GM12878 (cell line): ENCODE measurements around the gene MUC12. TPM values are rescaled to one million over a fixed set of nuclear protein-coding genes. Genes with fewer than 3 reads are reported as not detected.
"Not testable (repeated sequence)": the region's sequence is repeated elsewhere in the genome, so short reads cannot be mapped to it uniquely, and the experiment has no call there.

ENCODE experiments used
- ATAC-seq: fragments of 200-7000 bp; cut with Tn5 transposase; 3 replicates; pipeline ENCODE4 v1.9.1; 2020; ENCODE audit warnings: mild to moderate bottlenecking, moderate library complexity
- BruUV-seq: library from RNA; stranded (reverse); fragments of 400-500 nt; replicated peaks from 2 replicates; lab custom pipeline; 2021; lab: Mats Ljungman, UMichigan
- CTCF ChIA-PET: fragments of 300-600 bp; sonication (Branson Sonifier 250); formaldehyde crosslinking; extraction: SDS; loops from one replicate; lab custom pipeline; 2021; ENCODE audit warnings: inconsistent platforms; lab: Yijun Ruan, JAX
- POLR2A ChIA-PET: fragments of 350-600 bp; formaldehyde crosslinking; extraction: SDS; loops from one replicate; lab custom pipeline; 2021; ENCODE audit warnings: inconsistent platforms; lab: Charles Lee
- RAD21 ChIA-PET: fragments of 300-600 bp; sonication (Branson Sonifier 250); formaldehyde crosslinking; loops from one replicate; lab custom pipeline; 2023; ENCODE audit warnings: antibody characterized with exemption; ENCODE audit not compliant: unreplicated experiment; lab: Charles Lee
- SMC1A ChIA-PET: fragments of 300-600 bp; sonication (Branson Sonifier 250); formaldehyde crosslinking; loops from one replicate; lab custom pipeline; 2023; ENCODE audit not compliant: unreplicated experiment, uncharacterized antibody; lab: Charles Lee
- DNase-seq: peaks from one replicate; pipeline ENCODE4 v3.0.0-alpha.2; 2011; ENCODE audit warnings: low read depth, low spot score
- FAIRE-seq: peaks from 3 replicates; lab custom pipeline; 2011; peaks lifted over from hg19 to GRCh38; lab: Jason Lieb, UNC
- H2AFZ ChIP-seq: 2 replicates; pipeline ENCODE4 v1.6.0; 2011; ENCODE audit warnings: low read depth, low read length, control low read depth; ENCODE audit not compliant: control insufficient read depth
- H3K27ac ChIP-seq: 2 replicates; pipeline ENCODE4 v1.5.1; 2011; ENCODE audit warnings: control low read depth; ENCODE audit not compliant: control insufficient read depth, insufficient read depth
- H3K27me3 ChIP-seq, 2 experiments: replicated peaks in 1 of 2; 2 replicates each; pipeline versions ENCODE4 v1.6.0 to v1.6.1; 2011; ENCODE audit warnings: low read length in 1 of 2; ENCODE audit not compliant: control insufficient read depth in 2 of 2, insufficient read depth in 2 of 2
- H3K36me3 ChIP-seq, 2 experiments: 2 replicates each; pipeline ENCODE4 v1.5.1; 2011; ENCODE audit warnings: low read length in 1 of 2; ENCODE audit not compliant: control insufficient read depth in 2 of 2, insufficient read depth in 2 of 2
- H3K4me1 ChIP-seq: 2 replicates; pipeline ENCODE4 v1.6.1; 2011; ENCODE audit warnings: mild to moderate bottlenecking, low read length, moderate library complexity, mixed read lengths; ENCODE audit not compliant: control insufficient read depth, insufficient read depth
- H3K4me2 ChIP-seq: 2 replicates; pipeline ENCODE4 v1.6.0; 2011; ENCODE audit warnings: control low read depth; ENCODE audit not compliant: control insufficient read depth, insufficient read depth
- H3K4me3 ChIP-seq: fragments of 200-600 bp; sonication (generic); 2 replicates; pipeline ENCODE4 v1.5.1; 2016
- H3K79me2 ChIP-seq: 2 replicates; pipeline ENCODE4 v1.6.0; 2011; ENCODE audit warnings: low read length; ENCODE audit not compliant: control insufficient read depth, insufficient read depth
- H3K9ac ChIP-seq: 2 replicates; pipeline ENCODE4 v1.8.0; 2011; ENCODE audit warnings: low read length, control low read depth, mixed read lengths; ENCODE audit not compliant: control insufficient read depth, insufficient read depth
- H3K9me3 ChIP-seq: replicated peaks from 3 replicates; pipeline ENCODE4 v1.5.1; 2011; ENCODE audit warnings: mild to moderate bottlenecking, low read length; ENCODE audit not compliant: control insufficient read depth, insufficient read depth
- H4K20me1 ChIP-seq: 2 replicates; pipeline ENCODE4 v1.6.0; 2011; ENCODE audit not compliant: control insufficient read depth, insufficient read depth
- WGBS: methylation state at CpG from one replicate; pipeline ENCODE4 v1.1.6; 2016; ENCODE audit warnings: low lambda C conversion rate; ENCODE audit not compliant: insufficient replicate concordance, insufficient coverage; ENCODE audit errors: missing lambda C conversion rate; 5-methylcytosine and 5-hydroxymethylcytosine counted together
- in situ Hi-C: fragments of 300-500 bp; cut with MboI; formaldehyde crosslinking; loops from 9 replicates; pipeline ENCODE4 v1.14.3; 2018; ENCODE audit warnings: mixed read lengths
- intact Hi-C: fragments of 100-400 bp; cut with micrococcal nuclease; formaldehyde crosslinking; loops from one replicate; pipeline ENCODE4 v1.14.2; 2022; ENCODE audit not compliant: unreplicated experiment
- polyA plus RNA-seq, 11 experiments: library from polyadenylated mRNA; depleted of rRNA in 4 of 11; unstranded in 6 of 11; stranded (reverse) in 5 of 11; fragments of >200 nt; fragmentation: Nextera tagmentation in 4 of 11; fragmentation: Illumina TruSeq in 1 of 11; extraction: Ambion mirVana in 4 of 11; extraction: Trizol in 1 of 11; gene quantifications; 1 replicate in 1 of 11; 2 replicates in 10 of 11; pipeline versions ENCODE4 v1.2.1 to v1.2.3, GENCODE V29; 2011 to 2016; ENCODE audit warnings: inconsistent platforms in 2 of 11, missing spikeins in 2 of 11, low read depth in 1 of 11
- total RNA-seq, 4 experiments: library from RNA; depleted of rRNA in 3 of 4; stranded (reverse); fragments of >200 nt in 3 of 4; fragmentation: Illumina TruSeq in 1 of 4; extraction: Trizol in 1 of 4; gene quantifications; 2 replicates each; pipeline versions ENCODE4 v1.2.1 to v1.2.3, GENCODE V29; 2013 to 2021

Gene MUC12
- total and polyA plus RNA-seq, 10 of the 15 experiments (the other 5 are each of a cell fraction or from before 2014, with no cell fraction given): 1.7 to 4.5 (median 2.6) TPM

- in situ Hi-C loops, intact Hi-C loops, H2AFZ ChIP-seq, H3K4me3 ChIP-seq, H3K36me3 ChIP-seq, H3K9me3 ChIP-seq, CTCF ChIA-PET, H3K27me3 ChIP-seq, RAD21 ChIA-PET, H3K9ac ChIP-seq, FAIRE-seq, H4K20me1 ChIP-seq, H3K79me2 ChIP-seq, SMC1A ChIA-PET, BruUV-seq, H3K4me1 ChIP-seq, H3K4me2 ChIP-seq, POLR2A ChIA-PET, DNase-seq, H3K27ac ChIP-seq, ATAC-seq: not testable (repeated sequence)
- no CpG with 5 or more reads among the region's 9 CpGs for WGBS
These were observed 30.0 kb downstream of the MUC12 start for GRCh38 chr7:100999334-100999733.

- H3K4me1 ChIP-seq, H3K27ac ChIP-seq, H3K36me3 ChIP-seq, SMC1A ChIA-PET, H2AFZ ChIP-seq, H3K4me3 ChIP-seq, CTCF ChIA-PET, ATAC-seq, H3K4me2 ChIP-seq, H3K9ac ChIP-seq, BruUV-seq, H3K79me2 ChIP-seq, POLR2A ChIA-PET, DNase-seq, intact Hi-C loops, RAD21 ChIA-PET, FAIRE-seq, H3K9me3 ChIP-seq, H3K27me3 ChIP-seq, H4K20me1 ChIP-seq, in situ Hi-C loops: not testable (repeated sequence)
- 38% methylated on average over 10 of the region's 10 CpGs for WGBS
These were observed 30.7 kb downstream of the MUC12 start for GRCh38 chr7:101000025-101000424.

GRCh38 chr7:101002333-101002732 lies 33.0 kb downstream of the MUC12 start:
- 75% methylated on average over 4 of the region's 8 CpGs for WGBS
- H4K20me1 ChIP-seq, BruUV-seq, H3K36me3 ChIP-seq, H2AFZ ChIP-seq, DNase-seq, in situ Hi-C loops, SMC1A ChIA-PET, H3K4me2 ChIP-seq, RAD21 ChIA-PET, ATAC-seq, POLR2A ChIA-PET, H3K4me1 ChIP-seq, H3K79me2 ChIP-seq, H3K27me3 ChIP-seq, CTCF ChIA-PET, FAIRE-seq, H3K4me3 ChIP-seq, H3K9ac ChIP-seq, H3K9me3 ChIP-seq, H3K27ac ChIP-seq, intact Hi-C loops: not testable (repeated sequence)

- SMC1A ChIA-PET, ATAC-seq, H3K9ac ChIP-seq, H4K20me1 ChIP-seq, H2AFZ ChIP-seq, H3K36me3 ChIP-seq, H3K27ac ChIP-seq, BruUV-seq, POLR2A ChIA-PET, in situ Hi-C loops, H3K9me3 ChIP-seq, DNase-seq, intact Hi-C loops, RAD21 ChIA-PET, H3K4me1 ChIP-seq, H3K4me2 ChIP-seq, H3K27me3 ChIP-seq, FAIRE-seq, H3K4me3 ChIP-seq, CTCF ChIA-PET, H3K79me2 ChIP-seq: not testable (repeated sequence)
- 32% methylated on average over 2 of the region's 2 CpGs for WGBS
These were observed 38.0 kb downstream of the MUC12 start for GRCh38 chr7:101007361-101007760.
